ENCODE data around the gene CDC42SE1. TPM values are rescaled to one million over a fixed set of nuclear protein-coding genes. Genes with fewer than 3 reads are reported as not detected.
A peak's percentile ranks its signal among the peaks of the same experiment; 100 is the strongest.
"Not testable (repeated sequence)": the region's sequence is repeated elsewhere in the genome, so short reads cannot be mapped to it uniquely, and the experiment has no call there.

CDC42SE1 gene
- 60.6 TPM for polyA plus RNA-seq (ENCODE audit: insufficient read length)

DNA sequence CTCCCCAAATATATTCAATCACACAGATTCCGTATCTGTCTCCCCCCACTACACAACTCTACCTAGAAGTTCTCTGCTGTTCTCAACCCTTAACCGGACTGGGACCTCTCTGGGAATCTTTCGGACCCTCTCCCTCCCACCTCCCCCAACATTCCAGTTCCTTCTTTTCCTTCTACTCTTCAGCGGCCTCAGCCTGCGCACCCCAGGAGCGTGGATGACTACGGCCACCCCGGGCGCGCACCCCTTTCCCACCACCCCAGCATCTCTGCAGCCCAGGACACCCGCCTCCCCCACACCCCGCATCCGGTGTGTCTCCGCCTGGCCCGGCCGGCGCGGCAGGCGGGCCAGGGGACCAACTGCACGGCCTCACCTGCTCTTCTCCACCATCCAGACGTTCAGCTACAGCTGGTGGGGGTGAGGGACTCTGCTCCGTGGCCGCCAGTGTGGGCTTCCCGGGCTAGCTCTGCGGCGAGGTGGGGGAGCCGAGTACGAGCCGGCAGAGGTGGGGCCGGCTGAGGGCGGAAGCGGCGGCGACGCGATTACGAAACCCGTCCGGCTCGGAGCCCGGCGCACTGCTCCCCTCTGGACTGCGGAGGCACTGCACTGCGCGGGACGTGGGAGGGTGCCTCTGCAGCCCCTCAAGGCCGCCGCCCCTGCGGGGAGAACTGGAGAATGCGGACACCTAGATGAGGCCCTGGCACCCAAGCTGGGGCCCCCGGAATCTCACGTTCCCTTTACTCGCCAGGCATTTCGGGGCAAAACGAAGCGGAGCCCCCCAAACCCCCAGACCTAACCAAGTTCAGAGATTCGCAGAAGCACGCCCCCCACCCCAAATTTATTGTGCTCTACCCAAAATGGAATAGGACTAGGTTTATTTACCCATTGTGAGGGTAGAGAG, at the start of gene CDC42SE1:
Gene CDC42SE1, minus strand, starts transcription at position 514 of the 898 bp plus-strand sequence. CDS start 3,892 bp downstream, outside the sequence.
- peak; percentile 91 for DNase-seq

GRCh38 chr1:151108331-151108730, 48.9 kb upstream of the CDC42SE1 start:
- no peak for DNase-seq

DNA sequence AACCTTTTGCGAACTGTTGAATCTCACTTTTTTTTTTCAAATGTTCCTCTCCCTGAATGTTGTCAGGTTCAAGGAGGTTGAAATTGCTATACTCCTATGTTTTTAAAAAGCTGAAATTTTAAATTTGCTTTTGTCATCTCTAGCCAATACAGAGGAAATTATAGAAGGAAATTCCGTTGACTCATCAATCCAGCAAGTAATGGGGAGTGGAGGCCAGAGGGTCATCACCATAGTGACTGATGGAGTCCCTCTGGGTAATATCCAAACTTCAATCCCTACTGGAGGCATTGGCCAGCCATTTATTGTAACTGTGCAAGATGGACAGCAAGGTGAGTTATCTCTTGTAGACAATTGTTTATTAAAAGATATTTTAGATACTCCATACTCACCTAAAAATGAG, 47.5 kb upstream of the CDC42SE1 start:
- DNase-seq = no peak

DNA sequence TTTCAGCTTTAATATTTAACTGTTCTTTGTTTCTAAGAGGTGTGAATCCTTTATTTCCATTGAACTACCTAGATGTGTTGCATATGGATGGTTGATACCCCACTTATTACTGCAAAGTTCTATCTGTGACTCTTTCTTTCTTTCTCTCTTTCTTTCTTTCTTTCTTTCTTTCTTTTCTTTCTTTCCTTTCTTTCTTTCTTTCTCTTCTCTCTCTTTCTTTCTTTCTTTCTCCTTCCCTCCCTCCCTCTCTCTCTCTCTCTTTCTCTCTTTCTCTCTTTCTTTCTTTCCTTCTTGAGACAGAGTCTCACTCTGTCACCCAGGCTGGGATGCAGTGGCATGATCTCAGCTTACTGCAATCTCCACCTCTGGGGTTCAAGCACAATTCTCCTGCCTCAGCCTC, 45.2 kb upstream of the CDC42SE1 start:
- no peak for DNase-seq

DNA sequence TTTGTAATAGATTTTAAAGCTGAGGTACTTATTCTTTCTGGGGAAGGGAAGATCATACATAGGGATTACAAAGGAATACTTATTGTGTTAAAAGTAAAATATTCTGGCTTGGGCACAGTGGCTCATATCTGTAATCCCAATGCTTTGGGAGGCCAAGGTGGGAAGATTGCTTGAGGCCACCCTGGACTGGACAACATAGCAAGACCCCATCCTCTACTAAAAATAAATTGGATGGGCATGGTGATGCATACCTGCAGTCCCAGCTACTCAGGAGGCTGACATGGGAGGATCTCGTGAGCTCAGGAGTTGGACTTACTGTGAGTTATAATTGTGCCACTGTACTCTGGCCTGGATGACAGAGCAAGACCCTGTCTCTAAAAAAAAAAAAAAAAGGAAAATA, 38.7 kb upstream of the CDC42SE1 start:
- no peak for DNase-seq

GRCh38 chr1:151097426-151097825, 38.0 kb upstream of the CDC42SE1 start:
- DNase-seq = not testable (repeated sequence)

DNA sequence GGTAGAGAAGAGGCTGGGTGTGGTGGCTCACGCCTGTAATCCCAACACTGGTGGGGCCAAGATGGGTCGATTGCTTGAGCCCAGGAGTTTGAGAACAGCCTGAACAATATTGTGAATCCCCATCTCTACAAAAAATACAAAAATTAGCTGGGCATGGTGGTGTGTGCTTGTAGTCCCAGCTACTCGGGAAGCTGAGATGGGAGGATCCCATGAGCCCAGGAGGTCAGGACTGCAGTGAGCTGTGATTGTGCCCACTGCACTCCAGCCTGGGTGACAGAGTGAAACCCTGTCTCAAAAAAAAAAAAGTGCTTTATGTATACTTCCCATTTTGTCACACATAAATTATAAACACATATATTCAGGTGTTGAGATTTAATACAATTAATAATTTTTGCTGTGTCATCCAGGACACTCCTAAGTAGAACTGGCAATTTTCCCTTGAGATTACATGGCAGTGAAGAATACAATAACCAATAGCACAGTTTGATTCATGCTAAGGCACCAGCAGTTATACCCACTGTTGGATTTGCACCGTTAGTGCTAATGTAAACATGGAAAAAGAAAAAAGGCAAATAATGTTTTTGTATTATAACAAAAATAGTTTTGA, 26.6 kb upstream of the CDC42SE1 start:
- DNase-seq = no peak

DNA sequence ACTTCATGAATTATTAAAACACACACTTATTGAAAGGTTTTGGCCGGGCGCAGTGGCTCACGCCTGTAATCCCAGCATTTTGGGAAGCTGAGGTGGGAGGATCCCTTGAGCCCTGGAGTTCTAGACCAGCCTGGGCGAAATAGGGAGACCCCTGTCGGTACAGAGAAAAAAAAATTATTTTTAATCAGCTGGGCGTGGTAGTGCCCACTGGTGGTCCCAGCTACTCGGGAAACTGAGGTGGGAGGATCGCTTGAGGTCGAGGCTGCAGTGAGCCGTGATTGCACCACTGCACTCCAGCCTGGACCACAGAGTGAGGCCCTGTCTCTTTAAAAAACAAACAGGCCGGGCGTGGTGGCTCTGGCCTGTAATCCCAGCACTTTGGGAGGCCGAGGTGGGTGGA, 12.8 kb upstream of the CDC42SE1 start:
- no peak for DNase-seq

DNA sequence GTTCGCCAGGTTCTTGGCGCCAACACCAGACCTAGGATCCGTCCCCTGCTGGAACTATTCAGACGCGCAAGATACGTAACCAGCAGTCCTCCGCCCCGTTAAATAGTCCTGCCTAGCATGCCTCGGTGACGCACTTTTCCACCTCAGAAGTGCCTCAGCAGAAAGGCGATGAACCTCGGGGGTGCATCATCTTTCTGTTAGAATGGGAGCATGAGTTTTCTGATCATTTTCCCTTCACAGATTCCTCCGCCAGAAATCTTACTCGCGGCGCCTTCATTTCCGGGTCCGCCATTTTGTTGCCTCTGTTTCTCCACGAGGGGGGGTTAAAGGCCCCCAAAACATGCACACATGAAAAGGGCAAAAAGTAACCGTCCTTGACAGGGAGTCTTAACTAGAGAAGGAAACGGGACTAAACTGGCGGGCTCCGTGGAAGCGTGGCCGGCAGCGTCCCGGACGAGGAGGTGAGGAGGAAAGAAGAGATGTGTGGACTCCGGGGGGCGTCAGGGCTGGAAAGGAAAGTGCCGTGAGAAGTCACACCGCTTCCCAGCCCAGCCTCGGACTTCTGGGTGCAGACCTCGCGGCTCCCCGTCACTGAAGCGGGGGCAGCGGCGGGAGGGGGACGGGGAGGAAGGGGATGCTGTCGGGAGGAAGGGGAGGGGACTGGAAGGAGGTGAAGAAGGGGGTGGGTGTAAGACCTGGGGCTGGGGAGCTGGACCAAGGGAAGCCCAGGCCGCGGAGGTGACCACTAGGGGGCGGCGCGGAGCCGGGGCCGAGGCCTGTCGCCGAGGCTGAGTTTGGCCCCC, 11.3 kb upstream of the CDC42SE1 start, which contains the start of gene GABPB2:
Gene GABPB2, plus strand, starts transcription at position 288 of the 803 bp plus-strand sequence. CDS start 17,429 bp downstream, outside the sequence.
- DNase-seq = peak; percentile 97

DNA sequence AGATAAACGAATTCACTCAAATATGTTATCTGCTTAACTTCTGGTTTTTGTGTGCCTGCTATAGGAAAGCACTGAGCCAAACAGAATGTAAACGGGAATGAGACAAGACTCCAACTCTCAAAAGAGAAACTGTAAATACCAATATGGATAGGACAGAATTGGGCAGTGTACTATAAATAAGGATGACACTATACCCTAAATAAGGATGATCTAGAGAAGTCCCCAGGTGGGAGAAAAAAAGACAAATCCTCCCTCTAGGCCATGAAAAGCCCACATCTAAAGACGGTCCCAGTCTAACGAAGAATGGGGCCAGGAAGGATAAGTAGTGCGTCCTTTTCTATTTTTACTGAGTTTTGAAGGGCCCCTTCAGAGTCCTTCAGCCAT, 9.7 kb upstream of the CDC42SE1 start:
- DNase-seq = no peak

DNA sequence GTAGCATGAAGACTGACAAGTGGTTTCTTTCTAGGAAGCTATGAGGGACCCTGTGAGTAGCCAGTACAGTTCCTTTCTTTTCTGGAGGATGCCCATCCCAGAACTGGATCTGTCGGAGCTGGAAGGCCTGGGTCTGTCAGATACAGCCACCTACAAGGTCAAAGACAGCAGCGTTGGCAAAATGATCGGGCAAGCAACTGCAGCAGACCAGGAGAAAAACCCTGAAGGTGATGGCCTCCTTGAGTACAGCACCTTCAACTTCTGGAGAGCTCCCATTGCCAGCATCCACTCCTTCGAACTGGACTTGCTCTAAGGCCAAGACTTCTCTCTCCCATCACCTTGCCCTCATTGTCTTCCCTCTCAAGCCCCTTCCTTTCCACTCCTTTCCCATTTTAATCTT, 7.8 kb upstream of the CDC42SE1 start:
- DNase-seq = no peak

DNA sequence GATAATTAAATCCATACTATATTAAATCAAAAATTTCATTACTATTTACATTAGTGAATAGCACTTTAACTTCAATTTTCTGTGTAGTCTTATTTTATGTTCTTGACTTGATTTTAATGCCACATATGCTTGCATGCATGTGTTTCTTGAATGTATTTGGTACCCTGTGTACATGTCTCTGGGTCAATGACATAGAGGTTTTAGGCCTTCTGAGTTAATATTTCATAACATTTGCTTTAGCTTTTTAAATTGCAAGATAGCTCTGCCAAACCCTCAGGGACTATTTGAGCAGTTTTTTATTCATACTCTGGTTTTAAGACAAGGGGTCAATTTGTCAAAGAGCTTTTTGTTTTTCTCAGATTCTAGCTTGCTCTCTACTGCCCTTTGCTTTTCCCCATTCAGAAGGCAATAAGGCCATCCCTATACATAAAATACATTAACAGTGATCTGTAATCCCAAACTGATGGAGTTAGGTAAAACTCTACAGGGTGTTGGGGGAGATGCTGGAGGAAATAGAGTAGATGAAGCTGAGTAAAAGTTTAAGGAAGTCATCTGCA, 5.7 kb upstream of the CDC42SE1 start:
- no peak for DNase-seq

- DNase-seq = no peak
Observed at GRCh38 chr1:151062741-151063371, 3.4 kb upstream of the CDC42SE1 start.

GRCh38 chr1:151061704-151062103, 2.3 kb upstream of the CDC42SE1 start:
- no peak for DNase-seq

DNA sequence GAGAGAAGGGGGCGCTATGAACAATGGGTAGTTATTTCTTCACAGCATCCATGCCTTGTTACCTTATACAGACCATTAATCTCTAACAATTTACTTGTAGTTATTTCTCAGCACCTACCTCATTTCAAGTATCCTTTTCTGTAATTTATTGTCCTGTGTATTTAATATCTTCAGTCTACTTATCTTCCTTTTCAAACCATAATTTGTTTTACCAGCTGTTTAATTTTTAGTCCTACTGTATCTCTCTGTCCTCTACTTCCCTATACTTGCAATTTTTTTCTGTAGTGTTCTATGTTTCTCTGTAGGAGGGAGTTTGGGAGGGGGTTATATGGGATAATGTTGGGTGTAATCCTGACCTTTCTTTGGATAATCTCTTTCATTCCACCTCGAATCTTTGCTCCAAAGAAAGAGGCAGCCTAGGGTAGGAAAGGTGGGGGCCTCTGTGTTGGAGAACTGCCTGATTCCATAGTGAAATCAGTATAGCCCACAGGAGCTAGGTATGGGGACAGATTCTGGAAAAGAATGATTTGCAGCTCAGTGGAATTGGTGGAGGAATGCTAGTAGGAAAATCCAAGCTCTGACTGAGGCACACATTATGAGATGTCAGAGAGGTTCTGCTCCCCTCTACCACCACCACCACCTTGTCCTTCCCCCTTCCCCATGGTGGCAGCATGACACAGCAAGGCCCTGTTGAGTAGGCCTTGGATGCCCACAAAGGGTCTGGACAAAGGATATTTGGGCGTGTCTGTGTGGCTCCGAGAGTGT, 1.4 kb upstream of the CDC42SE1 start:
- DNase-seq = no peak

- DNase-seq = peak; percentile 82
Observed at GRCh38 chr1:151060007-151060656, 710 bp upstream of the CDC42SE1 start, which contains the start of gene MLLT11. MLLT11 (plus strand) TSS chr1:151060397; CDS start chr1:151067225, 6,828 bp downstream.

GRCh38 chr1:151058692-151059091, 730 bp downstream of the CDC42SE1 start:
- DNase-seq = peak; percentile 42

- DNase-seq = no peak
Observed at GRCh38 chr1:151056149-151056548, 3.3 kb downstream of the CDC42SE1 start.

DNA sequence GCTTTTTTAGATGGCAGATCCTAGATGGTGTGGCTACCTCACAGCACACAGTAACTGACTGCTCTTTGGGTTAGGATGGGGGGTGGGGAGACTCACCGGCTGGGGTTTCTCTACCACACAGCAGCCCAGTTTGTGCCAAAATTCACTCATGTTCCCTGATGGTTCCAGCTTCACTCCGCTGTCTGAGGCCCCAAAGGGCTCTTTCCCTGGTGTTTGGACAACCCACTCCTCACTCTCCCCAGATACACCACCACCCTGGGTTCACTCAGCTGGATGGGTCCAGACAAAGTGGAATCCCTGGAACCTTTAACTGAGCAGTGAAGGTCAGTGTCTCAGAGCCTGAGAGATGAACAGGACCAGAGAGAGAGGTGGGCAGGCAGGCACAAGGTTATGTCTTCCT, 3.8 kb downstream of the CDC42SE1 start:
- no peak for DNase-seq

- no peak for DNase-seq
Observed at GRCh38 chr1:151054971-151055547, 4.4 kb downstream of the CDC42SE1 start.
